ENCODE results near the gene PHLPP1.

The PHLPP1 gene

DNA sequence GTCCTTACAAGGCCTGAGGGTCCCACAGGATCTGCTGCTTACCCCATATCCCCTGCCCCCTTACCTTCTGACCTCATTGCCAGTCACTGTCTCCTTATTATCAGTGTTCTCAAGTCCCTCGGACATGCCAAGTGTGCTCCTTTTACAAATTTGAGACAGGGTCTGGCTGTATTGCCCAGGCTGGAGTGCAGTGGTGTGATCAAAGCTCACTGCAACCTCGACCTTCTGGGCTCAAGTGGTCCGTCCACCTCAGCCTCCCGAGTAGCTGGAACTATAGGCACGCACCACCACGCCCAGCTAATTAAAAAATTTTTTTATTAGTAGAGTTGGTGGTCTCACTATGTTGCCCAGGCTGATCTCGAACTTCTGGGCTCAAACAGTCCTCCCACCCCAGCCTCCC, 141.0 kb downstream of the PHLPP1 start:
- DNase-seq, result no peak

DNA sequence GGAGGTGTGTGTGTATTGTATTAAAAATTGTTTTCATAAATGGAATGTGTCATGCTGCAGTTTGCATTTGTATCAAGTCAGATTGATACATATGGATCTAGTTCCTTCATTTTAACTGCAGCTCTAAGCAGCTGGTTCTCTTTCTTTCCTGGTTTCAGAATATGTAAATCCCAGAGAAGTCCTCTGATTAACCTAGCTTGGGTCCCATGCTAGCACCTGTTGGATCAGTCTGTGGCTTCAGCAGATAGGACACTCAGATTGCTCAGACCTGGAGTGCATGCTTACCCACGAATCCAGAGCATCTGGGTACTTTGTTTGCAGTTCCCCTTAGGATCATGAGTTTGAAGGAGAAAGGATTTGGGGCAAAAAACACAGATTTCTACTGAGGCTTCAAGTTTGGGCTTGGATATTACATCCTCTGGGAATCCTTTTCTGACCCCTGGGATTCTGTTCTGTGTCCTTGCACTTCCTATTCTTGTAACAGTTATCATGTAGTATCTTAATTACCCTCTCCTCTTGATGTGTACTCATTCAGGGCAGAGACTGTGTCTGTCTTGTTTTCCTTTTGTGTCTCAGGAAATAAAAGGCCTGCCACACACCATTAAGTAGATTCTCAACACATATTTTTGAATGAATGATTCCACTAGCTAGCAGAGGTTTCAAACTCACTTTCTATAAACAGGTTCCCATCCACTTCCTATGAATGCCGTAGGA, 142.1 kb downstream of the PHLPP1 start:
- DNase-seq, result no peak

DNA sequence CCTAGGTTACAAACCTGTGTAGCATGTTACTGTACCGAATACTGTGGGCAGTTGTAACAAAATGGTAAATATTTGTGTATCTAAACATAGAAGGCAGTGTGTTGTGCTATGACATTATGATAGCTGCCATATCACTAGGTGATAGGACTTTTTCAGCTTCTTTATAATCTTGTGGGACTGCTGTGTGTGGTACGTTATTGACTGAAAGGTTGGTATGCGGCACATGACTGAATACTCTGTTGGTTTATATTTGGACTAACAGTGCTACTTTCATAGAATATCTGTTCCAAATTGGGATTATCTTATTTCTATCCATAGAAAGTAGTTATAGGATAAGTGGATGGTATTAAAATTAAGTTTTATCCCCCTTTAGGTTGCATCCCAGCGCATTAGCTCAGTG, 144.7 kb downstream of the PHLPP1 start:
- DNase-seq, result no peak

DNA sequence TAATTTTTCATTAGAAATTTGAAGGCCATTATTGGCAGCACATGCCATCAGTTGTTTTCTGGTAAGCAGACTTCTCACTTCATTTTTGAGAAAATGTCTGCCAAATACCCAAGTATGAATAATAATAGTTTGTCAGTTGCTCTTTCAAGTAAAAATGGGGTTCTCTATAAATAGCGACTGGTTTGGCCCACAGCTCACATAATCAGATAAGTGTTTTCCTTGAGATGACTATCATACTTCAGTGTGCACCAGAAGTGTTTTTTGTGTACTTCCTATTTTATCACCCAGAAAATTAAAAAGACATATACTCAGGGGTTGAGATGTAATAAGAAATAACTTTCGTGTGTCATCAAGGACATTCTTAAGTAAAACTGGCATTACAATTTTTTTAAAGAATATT, 147.1 kb downstream of the PHLPP1 start:
- no peak for DNase-seq

DNA sequence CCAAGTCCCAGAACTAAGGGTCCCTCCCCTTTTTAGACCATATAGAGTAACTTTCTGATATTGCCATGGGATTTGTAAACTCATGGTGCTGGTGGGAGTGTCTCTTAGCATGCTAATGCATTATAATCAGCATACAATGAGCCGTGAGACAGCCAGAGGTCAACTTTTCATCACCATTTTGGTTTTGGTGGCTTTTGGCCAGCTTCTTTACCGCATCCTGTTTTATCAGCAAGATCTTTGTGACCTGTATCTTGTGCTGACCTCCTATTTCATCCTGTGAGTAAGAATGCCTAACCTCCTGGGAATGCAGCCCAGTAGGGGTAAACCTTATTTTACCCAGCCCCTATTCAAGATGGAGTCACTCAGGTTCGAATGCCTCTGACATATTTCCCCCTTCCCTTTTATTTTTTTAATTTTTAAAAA, 148.2 kb downstream of the PHLPP1 start:
- DNase-seq, result no peak

DNA sequence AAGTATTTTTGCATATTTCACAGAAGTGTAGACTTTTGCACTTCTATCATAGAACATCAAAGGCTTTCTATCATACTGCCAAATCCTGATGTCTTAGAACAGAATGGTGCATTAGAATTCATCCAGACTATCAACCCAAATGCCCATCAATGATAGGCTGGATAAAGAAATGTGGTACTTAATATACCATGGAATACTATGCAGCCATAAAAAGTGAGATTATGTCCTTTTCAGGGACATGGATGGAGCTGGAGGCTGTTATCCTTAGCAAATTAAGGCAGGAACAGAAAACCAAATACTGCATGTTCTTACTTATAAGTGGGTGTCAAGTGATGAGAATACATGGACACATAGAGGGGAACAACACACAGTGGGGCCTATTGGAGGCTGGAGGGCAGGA, 150.2 kb downstream of the PHLPP1 start:
- no peak for DNase-seq

DNA sequence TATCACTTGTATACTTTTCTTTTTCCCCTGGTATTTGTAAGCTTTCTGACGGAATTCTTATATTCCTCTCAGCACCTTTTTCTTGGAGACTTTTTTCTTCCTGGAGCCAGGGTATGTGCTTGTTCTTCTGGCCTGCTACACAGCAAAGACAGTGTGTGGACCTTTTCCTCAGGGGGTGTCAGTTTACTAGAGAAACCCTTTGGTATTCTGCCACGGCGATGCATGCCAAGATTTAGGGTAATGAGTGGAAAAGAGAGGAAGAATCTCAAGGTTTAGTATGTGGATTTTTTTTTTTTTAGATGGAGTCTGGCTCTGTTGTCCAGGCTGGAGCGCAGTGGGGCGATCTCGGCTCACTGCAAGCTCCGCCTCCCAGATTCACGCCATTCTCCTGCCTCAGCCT, 152.2 kb downstream of the PHLPP1 start:
- DNase-seq, result no peak

DNA sequence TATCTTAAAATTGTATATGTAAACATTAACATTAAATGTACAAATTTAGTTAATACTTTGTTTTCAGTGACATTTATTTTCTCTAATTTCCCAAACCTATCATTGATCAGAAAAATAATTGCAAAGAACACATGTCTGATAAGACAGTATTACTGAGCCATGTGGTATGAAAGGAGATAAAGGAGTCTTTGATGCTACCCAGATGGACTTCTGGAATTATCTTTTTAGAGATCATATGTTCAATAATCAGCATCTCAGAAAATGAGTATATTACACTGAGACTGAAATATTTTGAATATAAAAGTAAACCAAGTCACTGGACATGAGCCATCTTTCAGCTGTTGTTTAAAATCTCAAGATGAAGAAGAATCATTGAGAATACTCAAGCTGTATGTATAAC, 153.3 kb downstream of the PHLPP1 start:
- DNase-seq, result no peak

DNA sequence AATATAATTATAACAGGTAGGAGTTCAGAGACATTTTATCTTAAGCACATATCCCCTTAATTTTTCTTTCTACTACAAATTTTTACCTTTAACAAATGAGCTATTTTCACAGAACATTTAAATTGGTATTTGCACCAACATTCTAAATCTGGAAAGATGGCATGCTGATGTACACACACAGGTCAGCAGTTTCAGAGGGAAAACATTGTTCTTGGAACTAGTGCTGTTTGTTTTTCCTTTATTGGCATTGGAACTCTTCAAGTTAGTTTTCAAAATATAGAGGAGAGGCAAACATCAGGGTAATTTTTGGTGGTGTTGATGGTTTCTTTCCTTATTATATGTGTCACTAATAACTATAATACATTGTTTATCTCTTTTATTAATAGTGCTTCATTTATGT, 155.3 kb downstream of the PHLPP1 start:
- DNase-seq, result no peak

DNA sequence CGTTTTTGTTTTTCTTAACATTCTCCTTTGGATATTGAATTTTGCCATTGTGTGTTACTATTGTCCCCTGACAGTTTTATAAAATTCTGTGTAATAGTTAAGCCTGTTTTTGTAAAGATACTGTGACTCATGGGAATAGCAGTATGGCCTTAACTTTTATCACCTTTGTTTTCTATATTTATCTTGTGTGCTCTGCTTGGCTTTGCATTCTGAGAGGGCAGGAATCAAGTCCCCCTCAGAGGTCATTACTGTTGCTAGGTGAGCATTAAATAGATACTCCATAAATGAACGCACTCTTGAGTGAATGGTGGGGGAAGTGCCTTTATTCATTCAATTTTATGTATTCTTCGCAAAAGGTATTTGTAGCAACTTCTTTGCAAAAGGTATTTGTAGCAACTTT, 160.0 kb downstream of the PHLPP1 start:
- DNase-seq, result no peak

DNA sequence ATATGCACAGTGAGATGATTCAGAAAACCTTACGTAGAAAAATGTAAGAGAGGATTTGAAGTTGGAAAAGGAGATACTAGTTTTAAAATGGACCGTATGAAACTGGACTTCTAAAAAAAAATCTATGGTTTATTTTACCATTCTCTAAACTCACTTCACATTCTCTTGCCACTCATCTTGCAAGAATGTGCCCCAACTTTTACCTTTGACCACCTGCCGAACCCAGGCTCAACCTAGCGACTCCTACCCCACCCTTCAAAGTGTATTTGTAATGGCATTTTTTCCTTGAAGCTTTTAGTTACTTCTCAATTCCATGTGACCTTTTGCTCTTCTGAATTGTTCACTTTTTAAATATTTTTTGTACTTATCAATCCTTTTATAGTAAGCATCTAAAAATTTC, 160.8 kb downstream of the PHLPP1 start:
- DNase-seq, result no peak

DNA sequence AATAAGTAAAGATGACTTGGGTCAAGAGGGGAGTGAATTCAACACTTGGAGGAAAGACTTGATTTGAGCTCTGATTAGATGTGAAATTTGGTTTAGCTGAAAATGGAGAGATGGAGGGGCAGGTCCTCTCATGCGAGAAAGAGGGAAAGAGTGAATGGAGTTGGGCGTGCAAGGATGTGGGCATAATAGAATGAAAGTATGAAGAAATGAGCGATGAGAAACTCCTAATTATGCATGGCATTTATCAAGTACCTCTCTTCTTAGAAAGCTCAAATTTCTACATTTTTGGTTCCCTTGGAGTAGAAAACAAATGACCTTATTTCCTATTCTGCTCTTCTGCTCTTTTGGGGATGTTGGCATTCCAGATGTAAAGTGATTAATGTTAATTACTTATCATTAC, 161.5 kb downstream of the PHLPP1 start:
- DNase-seq, result no peak

DNA sequence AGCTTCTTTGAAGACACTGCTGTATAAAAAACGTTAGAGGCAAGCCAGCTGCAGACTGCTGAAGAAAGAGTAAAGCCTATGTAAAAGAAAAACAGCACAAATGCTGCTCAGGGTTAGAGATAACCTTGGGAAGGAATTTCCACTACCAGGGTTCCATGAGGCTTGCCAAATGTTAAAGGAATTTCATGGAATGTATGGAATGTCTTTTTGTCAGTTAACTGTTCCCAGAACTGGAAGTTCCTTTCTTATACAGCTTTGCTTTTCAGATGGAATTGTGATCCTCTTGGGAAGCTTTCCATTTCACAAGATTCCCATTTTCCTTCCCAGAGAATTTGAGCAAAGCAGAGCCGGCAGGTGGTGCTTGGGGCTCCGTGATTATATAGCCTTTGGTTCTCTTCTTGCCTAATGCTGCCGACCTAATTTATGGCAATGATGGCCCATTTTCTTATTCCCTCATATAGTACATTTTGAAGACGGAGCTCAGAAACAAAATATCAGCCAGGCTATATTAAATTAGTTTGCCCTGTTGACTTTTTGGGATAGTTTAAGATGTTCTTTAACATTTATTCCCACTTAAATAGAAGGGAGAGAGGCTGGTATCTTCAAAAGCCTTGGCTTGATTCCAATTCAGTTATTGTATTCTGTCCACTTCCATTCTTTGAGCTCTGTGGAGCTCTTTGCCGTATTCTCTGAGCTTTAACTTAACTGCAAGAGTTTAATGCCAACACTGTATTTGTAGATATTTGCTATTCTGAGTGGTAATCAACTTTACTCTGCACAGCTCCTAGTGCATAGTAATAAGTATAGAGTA, 162.3 kb downstream of the PHLPP1 start:
- no peak for DNase-seq

DNA sequence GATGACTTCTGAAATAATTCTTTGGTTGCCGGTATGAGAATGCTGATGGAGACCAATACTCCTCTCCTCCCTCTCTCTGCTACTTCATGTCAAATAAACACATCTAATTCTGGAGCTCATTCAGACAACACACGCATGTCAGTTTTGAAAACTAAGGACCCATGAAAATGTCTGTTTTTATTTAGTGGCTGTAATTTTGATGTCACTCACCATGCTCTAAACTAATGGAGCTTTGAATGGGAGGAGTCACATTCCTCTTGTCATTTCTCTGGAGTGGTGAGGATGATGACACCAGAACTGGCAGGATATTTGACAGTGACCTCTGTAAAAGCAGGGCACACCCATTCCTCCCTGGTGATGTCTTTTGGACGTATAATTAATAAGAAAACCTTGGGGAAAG, 163.0 kb downstream of the PHLPP1 start:
- no peak for DNase-seq

DNA sequence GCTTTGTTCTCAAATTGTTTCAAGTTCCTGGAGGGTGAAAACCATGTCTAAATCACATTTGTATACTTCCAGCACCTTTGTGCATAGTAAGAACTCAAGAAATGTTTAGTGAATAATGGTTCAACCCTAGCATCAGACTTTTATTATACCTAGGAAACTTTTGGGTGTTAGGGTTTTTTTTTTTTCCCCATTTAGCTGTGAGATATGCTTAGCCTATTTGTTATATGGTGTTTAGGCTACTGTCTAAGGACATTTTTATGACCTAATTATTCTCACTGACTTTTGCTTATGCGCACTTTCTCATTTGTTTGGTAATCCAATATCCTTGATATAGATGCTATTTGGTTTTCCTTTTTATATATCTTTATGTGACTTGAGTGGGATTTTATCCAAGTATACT, 164.7 kb downstream of the PHLPP1 start:
- DNase-seq, result no peak

DNA sequence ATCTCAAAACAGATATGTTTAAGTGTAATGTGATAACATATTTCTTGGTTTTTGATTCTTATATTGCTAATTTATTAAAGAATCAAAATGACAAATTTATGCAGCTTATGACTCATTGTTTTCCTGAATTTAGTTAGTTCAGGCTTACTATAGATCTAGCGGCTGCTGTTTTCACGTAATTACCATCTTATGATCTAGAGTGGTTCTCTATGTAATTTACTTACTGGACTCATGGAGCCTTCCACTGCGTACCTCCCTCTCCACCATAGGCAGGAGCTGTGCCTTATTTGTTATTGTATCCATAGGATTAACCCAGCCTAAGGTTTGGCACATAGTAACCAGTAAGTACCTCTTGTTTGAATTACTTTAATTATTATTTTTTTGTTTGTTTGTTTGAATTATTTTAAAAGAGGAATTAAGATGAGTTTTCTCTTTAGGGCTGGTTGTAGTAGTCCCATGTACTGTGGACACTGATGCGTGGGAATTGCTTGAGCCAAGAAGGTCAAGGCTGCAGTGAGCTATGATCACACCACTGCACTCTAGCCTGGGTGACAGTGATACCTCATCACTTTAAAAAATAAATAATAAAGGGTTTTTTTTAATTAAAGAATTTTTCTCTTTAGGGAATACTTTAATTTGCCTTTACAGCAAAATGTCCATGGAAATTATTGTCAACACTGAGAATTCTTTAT, 165.5 kb downstream of the PHLPP1 start:
- DNase-seq, result no peak

DNA sequence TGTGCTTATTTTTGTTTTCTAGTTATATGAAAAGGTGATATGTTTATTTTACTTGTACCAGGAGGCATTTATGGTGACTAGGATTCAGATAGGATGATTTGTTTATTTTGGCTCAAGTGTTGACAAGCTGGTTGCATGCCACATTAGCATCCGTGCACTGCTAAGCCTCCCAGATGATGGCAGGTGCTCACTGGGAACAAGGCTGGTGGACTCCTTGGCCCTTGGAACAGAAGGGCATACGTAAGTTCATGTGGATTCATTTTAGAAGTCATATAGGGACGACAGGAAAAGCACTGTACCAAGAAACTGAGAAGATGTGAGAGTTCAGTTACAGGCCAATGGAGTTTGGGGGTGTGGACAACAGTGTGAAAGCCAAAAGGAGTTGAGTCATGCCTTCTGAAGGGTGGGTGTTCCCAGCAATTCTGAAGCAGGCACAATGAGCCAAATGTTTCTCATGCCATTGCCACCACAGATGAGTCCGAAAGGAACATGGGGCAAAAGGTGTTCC, 166.2 kb downstream of the PHLPP1 start:
- DNase-seq, result no peak

DNA sequence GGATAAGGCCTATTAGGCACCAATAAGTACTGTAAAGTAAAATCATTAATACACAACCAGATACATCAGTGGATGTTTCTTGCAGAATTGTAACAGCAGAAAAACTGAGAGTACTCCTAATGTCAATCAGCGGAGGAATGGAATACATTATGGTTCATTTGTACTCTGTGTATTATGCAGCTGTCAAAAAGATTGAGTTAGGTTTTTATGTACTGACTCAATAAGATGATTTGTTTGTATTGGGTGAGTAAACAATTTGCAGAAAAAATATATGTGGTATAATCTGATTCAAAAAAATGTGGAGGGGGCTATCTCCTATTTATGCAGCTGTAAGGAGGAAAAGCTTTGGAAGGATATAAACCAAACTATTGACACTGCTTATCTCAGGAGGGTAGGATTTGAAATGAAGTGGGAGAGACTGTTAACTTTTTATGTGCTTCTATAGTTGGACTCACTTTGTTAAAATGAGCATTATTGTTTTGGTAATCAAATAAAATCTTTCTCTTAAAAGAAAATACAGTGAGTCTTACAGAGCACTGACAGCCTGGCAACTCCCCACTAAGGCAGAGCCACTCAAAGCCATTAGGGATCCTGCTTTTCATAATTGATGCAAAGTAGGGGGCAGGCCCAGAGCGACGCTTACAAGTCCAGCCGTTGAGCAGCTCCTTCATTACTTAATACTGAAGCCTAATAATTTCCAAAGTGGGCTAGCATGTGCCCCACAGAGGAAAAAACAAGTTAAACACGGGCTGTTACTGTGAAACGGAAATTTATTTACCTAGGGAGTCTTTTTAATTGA, 168.8 kb downstream of the PHLPP1 start:
- no peak for DNase-seq

DNA sequence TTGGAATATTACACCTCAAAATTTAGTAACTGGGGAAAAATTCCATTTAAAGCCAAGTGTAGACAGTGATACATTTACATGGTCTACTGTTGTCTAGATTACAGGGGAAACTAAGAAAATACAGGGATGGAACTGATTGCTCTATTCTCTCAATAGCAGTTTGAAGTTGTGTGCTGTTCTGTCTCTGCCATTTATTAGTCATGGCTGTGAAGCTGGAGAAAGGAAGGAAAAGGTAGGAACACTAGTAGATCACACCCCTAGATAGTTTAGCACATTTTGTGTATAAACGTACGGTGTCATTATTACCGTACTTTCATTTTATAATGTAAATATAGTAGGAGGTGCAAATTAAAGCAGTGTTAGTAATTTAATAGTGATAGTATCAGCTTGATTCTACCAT, 170.5 kb downstream of the PHLPP1 start:
- no peak for DNase-seq

DNA sequence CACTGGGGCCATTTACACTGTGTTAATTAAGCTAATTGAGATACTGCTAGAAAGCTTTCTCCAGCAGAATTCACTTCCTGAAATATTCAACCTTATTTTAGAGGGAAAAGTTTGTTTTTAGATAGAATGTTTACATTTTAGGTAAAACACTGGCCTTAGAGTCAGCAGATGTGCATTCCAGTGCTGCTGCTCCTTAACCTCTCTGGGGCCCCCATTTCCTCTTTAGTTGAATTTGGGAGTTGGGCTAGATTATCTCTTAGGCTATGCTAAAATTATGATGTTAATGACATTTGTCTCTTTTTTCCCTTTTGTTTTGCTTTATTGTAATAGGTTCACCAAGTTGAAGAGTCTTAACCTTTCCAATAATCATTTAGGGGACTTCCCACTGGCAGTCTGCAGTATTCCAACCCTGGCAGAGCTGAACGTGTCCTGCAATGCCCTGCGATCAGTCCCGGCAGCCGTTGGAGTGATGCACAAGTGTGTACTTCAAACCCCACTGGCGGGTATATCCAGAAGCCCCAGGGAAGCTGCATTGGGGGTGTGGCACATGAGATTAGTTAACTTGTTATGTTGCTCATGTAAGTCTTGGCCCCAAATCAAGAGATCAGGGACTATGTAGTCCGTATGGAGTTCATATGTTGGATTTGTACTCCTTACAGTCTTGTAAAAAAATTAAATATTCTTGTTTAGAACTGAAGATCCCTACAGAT, 179.5 kb downstream of the PHLPP1 start:
- DNase-seq, result no peak

DNA sequence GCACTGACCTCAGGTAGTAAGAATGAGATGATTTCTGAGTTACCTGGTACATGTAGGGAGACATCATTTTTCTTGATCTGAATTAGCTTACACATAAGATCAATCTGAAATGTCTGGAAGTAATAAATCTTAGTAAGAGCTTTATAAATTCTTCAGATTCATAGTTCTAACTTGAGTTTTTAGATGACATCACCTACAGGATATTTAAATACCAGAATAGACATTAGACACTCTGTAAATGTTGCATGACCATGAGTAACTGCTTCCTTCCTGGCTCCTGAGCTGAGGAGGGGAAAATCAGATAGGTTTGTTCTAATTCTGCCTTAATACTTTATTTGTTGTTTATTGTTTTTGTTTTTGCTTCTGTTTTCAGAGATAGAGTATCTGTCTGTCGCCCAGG, 181.8 kb downstream of the PHLPP1 start:
- no peak for DNase-seq

DNA sequence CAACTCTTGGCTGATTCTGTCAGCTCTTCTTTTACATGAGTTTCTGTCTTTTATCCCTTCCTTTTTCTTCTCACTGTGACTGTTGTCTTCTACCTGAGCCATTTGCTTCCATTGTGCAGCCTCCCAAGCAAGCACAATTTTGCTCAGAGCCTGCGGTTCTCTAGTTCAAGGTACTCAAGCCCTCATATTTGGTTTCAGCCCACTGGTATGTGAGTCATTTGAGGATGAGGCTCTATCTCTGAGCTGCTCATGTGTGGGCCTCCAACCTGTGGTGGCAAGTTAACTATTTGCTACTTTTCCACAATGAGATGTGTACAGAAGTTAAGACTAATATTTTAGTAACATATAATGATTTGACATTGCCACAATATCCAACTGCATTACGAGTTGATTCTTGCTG, 183.0 kb downstream of the PHLPP1 start:
- DNase-seq, result no peak
